Gastroesophageal sphincter (tissue), 4 donors: ENCODE results near the gene GPR150. TPM values are rescaled to one million over a fixed set of nuclear protein-coding genes. Genes with fewer than 3 reads are reported as not detected.
A peak's percentile ranks its signal among the peaks of the same experiment; 100 is the strongest.

Experiments used
- ATAC-seq: fragments of 150-250 bp; one replicate; pipeline ENCODE4 v1.9.1; 2016; ENCODE audit warnings: mild to moderate bottlenecking, moderate library complexity
- H3K27ac ChIP-seq, 4 donors: fragments of 200-600 bp; sonication (generic) in 3 of 4; 1 replicate in 3 of 4; 2 replicates in 1 of 4; pipeline ENCODE4 v1.5.1; 2016 to 2019
- H3K27me3 ChIP-seq: fragments of 200-600 bp; sonication (generic); one replicate; pipeline ENCODE4 v1.5.1; 2019
- H3K36me3 ChIP-seq, 2 donors: fragments of 200-600 bp; sonication (generic); one replicate each; pipeline ENCODE4 v1.5.1; 2019; ENCODE audit warnings: control low read depth in 1 of 2
- H3K4me1 ChIP-seq, 3 donors: fragments of 200-600 bp; sonication (generic); 1 replicate in 2 of 3; 2 replicates in 1 of 3; pipeline ENCODE4 v1.5.1; 2016 to 2019; ENCODE audit warnings: control low read depth in 2 of 3
- H3K4me3 ChIP-seq, 2 donors: fragments of 200-600 bp; sonication (generic); one replicate each; pipeline ENCODE4 v1.5.1; 2019; ENCODE audit warnings: mild to moderate bottlenecking in 1 of 2, moderate library complexity in 1 of 2
- H3K9me3 ChIP-seq, 3 donors: fragments of 200-600 bp; sonication (generic); one replicate each; pipeline ENCODE4 v1.5.1; 2017 to 2019; ENCODE audit warnings: control low read depth in 2 of 3
- EP300 ChIP-seq: sonication (generic); formaldehyde crosslinking; IDR thresholded peaks from one replicate; pipeline ENCODE4 v1.6.1; 2017; ENCODE audit warnings: antibody characterized with exemption, mild to moderate bottlenecking
- POLR2A ChIP-seq, 2 donors: fragments of 450-650 bp; IDR thresholded peaks; one replicate each; pipeline ENCODE4 v1.6.1; 2017; ENCODE audit warnings: antibody characterized with exemption in 2 of 2, mild to moderate bottlenecking in 2 of 2, moderate library complexity in 1 of 2
- POLR2AphosphoS5 ChIP-seq: sonication (generic); formaldehyde crosslinking; IDR thresholded peaks from one replicate; pipeline ENCODE4 v1.6.1; 2017; ENCODE audit warnings: antibody characterized with exemption
- WGBS, 2 donors: methylation state at CpG; one replicate each; pipeline ENCODE4 v1.1.5; 2018; ENCODE audit warnings: low coverage in 1 of 2; 5-methylcytosine and 5-hydroxymethylcytosine counted together
- total RNA-seq, 4 donors: library from RNA; depleted of rRNA; stranded (reverse); fragments of >200 nt; gene quantifications; one replicate each; pipeline ENCODE4 v1.1.0, GENCODE V29; 2016
- TF ChIP-seq, protein P1 (sequence below), 4 experiments: fragments of 200-600 bp in 2 of 4; fragments of 450-650 bp in 2 of 4; sonication (generic) in 1 of 4; IDR thresholded peaks; one replicate each; pipeline ENCODE4 v1.5.1; 2017 to 2019; ENCODE audit warnings: antibody characterized with exemption in 4 of 4, mild to moderate bottlenecking in 2 of 4, moderate library complexity in 2 of 4

The GPR150 gene
- total RNA-seq, 4 donors from 2014 or later, result 0.31 to 0.39 TPM; not detected in 2

DNA sequence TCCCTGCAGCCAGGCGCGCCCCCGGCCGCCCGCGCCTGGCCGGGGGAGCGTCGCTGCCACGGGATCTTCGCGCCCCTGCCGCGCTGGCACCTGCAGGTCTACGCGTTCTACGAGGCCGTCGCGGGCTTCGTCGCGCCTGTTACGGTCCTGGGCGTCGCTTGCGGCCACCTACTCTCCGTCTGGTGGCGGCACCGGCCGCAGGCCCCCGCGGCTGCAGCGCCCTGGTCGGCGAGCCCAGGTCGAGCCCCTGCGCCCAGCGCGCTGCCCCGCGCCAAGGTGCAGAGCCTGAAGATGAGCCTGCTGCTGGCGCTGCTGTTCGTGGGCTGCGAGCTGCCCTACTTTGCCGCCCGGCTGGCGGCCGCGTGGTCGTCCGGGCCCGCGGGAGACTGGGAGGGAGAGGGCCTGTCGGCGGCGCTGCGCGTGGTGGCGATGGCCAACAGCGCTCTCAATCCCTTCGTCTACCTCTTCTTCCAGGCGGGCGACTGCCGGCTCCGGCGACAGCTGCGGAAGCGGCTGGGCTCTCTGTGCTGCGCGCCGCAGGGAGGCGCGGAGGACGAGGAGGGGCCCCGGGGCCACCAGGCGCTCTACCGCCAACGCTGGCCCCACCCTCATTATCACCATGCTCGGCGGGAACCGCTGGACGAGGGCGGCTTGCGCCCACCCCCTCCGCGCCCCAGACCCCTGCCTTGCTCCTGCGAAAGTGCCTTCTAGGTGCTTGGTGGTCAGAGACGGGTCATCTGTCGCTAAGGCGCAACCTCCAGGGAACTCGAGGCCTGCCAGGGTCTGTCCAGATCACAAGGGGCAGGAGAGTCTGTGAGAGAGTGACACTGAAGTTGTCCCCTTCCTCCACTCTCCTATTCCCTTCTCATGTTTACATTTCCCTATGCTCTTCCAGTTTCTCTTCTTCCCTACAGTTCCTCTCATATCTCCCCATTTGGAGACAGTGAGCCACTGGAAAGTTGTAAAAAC, 1.3 kb downstream of the GPR150 start:
- peaks cover 0 to 25% (median 18%) of the 10 kb centered on the region in 3 donors for H3K4me1 ChIP-seq
- H3K36me3 ChIP-seq, result no peaks in the 10 kb centered on the region
- H3K4me3 ChIP-seq, result peak overlapping the region; percentile 16 to 60
- 47 to 55% methylated on average over 3 to 4 of the region's 92 CpGs for WGBS, 2 donors
- no peaks in the 10 kb centered on the region for H3K9me3 ChIP-seq
- TF ChIP-seq POLR2A (IDR thresholded peaks at IDR 0.05) (no peak), POLR2AphosphoS5 (no peak), EP300 (no peak)
- TF ChIP-seq, protein P1, sequence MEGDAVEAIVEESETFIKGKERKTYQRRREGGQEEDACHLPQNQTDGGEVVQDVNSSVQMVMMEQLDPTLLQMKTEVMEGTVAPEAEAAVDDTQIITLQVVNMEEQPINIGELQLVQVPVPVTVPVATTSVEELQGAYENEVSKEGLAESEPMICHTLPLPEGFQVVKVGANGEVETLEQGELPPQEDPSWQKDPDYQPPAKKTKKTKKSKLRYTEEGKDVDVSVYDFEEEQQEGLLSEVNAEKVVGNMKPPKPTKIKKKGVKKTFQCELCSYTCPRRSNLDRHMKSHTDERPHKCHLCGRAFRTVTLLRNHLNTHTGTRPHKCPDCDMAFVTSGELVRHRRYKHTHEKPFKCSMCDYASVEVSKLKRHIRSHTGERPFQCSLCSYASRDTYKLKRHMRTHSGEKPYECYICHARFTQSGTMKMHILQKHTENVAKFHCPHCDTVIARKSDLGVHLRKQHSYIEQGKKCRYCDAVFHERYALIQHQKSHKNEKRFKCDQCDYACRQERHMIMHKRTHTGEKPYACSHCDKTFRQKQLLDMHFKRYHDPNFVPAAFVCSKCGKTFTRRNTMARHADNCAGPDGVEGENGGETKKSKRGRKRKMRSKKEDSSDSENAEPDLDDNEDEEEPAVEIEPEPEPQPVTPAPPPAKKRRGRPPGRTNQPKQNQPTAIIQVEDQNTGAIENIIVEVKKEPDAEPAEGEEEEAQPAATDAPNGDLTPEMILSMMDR (IDR thresholded peaks at IDR 0.05), result no peak
- peak overlapping the region in 1 of 4 donors; percentile 65 for H3K27ac ChIP-seq
- ATAC-seq, result peak; percentile 54
- H3K27me3 ChIP-seq, result peaks cover 34% of the 10 kb centered on the region

DNA sequence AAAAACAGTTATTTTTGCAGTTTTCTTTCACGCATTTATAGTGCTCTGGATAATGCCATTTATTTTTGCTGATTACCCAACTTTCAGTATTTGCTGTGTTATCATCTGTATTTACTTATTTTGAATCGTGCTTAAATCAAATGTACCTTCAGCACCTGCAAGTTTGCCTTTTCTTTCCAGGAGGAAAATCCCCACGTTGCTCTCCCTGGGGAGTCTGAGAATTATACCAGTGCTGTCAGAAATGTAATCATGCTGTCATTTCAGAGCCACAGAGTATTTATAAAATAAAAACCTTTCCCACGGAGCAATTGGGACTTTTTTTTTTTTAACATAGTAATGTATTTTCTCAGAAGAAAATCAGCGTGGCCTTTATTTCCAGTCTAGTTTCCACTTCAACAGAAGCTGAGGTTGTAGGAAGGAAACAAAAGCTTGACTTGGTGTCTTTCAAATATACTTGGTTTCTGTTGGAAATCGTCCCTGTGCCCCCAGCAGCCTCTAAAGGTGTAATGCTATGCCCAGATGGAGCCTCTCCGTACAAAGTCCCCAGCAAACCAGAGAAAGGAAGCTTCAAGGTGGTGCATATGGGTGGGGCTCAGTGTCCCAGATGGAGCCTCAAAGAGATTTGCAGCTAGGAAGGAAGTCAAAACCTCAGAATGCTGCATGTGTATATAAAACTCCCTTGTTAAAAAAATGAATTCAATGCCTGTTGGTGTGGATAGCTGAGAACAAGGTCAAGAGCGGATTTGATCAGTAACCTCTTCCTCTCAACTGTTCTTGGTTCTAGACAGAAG, 2.1 kb downstream of the GPR150 start:
- Histone ChIP-seq H3K36me3 (no peaks in the 10 kb centered on the region), H3K4me3 (no peak overlapping the region), H3K27me3 (peaks cover 34% of the 10 kb centered on the region), H3K9me3 (no peaks in the 10 kb centered on the region), H3K27ac (no peak overlapping the region), H3K4me1 (peaks cover 0 to 25% (median 18%) of the 10 kb centered on the region in 3 donors)
- TF ChIP-seq, protein P1 (IDR thresholded peaks at IDR 0.05), result no peak
- no peak for TF ChIP-seq POLR2A (IDR thresholded peaks at IDR 0.05)
- 53 to 57% methylated on average over 5 to 7 of the region's 8 CpGs for WGBS, 2 donors
- ATAC-seq, result no peak

DNA sequence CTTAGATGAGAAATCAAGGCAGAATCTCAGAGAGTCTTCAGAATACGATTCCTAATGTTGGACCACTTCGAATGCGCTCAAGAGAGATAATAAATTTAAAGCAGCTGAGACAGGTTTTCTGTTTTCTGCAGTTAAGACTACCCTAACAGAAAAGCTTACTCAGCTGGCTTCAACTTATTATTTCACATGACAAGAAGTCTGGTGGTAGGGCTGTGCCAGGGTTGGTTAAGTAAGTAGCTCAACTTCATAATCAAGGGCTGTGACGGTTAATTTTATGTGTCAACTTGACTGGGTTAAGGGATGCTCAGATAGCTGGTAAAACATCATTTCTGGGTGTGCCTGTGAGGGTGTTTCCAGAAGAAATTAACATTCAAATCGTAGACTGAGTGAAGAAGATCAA, 3.8 kb downstream of the GPR150 start:
- no peak for ATAC-seq
- Histone ChIP-seq H3K27me3 (peaks cover 29% of the 10 kb centered on the region), H3K4me1 (peaks cover 0 to 25% (median 18%) of the 10 kb centered on the region in 3 donors), H3K9me3 (no peaks in the 10 kb centered on the region), H3K36me3 (no peaks in the 10 kb centered on the region), H3K4me3 (no peak overlapping the region), H3K27ac (no peak overlapping the region)
- TF ChIP-seq, protein P1 (IDR thresholded peaks at IDR 0.05), result no peak
- WGBS, 2 donors, result 90 to 94% methylated on average over 5 of the region's 5 CpGs

DNA sequence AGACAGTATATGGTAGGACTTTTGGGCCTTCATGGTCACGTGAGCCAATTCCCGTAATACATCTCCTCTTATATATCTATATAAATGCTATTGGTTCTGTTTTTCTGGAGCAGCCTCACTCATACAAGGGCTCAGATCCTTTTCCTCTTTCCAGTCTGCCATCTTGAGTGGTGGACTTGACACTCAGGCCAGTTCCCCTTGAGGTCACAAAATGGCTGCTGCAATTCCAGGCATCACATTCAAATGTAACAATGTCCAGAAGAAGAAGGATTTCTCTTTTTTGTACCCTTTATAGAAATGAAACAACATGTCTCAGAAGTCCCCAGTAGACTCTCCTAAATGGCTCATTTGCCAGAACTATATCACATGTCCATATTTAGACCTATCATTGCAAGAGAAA, 4.5 kb downstream of the GPR150 start:
- Histone ChIP-seq H3K27ac (no peak overlapping the region), H3K4me1 (peaks cover 0 to 22% (median 16%) of the 10 kb centered on the region in 3 donors), H3K27me3 (peaks cover 22% of the 10 kb centered on the region), H3K4me3 (no peak overlapping the region), H3K9me3 (no peaks in the 10 kb centered on the region), H3K36me3 (no peaks in the 10 kb centered on the region)
- TF ChIP-seq POLR2A (IDR thresholded peaks at IDR 0.05) (no peak), EP300 (no peak), POLR2AphosphoS5 (no peak)
- TF ChIP-seq, protein P1 (IDR thresholded peaks at IDR 0.05), result no peak
- no peak for ATAC-seq
- 96% methylated on average over 2 of the region's 2 CpGs; no CpG with 5 or more reads in 1 of the 2 donors for WGBS, 2 donors
